Stimulated activated naive CD8-positive, alpha-beta T cell treated with anti-CD3 and anti-CD28 coated beads, Interleukin-15, Interleukin-2, amounts not matched to agents 100 ng/mL and 50 ng/mL, for 24 hours (primary cell): ENCODE data around the gene AQP12A.
"Not testable (repeated sequence)": the region's sequence is repeated elsewhere in the genome, so short reads cannot be mapped to it uniquely, and the experiment has no call there.

ENCODE experiments used
- H3K27ac Mint-ChIP-seq: one replicate; pipeline ENCODE4 v1.8.0; 2021; ENCODE audit warnings: mild to moderate bottlenecking, mixed read lengths
- H3K27me3 Mint-ChIP-seq: one replicate; pipeline ENCODE4 v1.8.0; 2021; ENCODE audit warnings: mixed read lengths
- H3K36me3 Mint-ChIP-seq: one replicate; pipeline ENCODE4 v1.8.0; 2021; ENCODE audit warnings: low read depth, mixed read lengths
- H3K4me1 Mint-ChIP-seq: one replicate; pipeline ENCODE4 v1.8.0; 2021; ENCODE audit warnings: low read depth, mixed read lengths
- H3K4me3 Mint-ChIP-seq: one replicate; pipeline ENCODE4 v1.8.0; 2021; ENCODE audit warnings: mild to moderate bottlenecking, mixed read lengths
- H3K9me3 Mint-ChIP-seq: one replicate; pipeline ENCODE4 v1.8.0; 2021; ENCODE audit warnings: mixed read lengths

The AQP12A gene

GRCh38 chr2:240691075-240691427 lies 615 bp upstream of the AQP12A start:
- H3K36me3 Mint-ChIP-seq, H3K4me3 Mint-ChIP-seq, H3K9me3 Mint-ChIP-seq, H3K4me1 Mint-ChIP-seq, H3K27ac Mint-ChIP-seq, H3K27me3 Mint-ChIP-seq: not testable (repeated sequence)

GRCh38 chr2:240692583-240693561 lies 1.2 kb downstream of the AQP12A start:
- H3K27ac Mint-ChIP-seq, H3K4me1 Mint-ChIP-seq, H3K4me3 Mint-ChIP-seq, H3K9me3 Mint-ChIP-seq, H3K27me3 Mint-ChIP-seq, H3K36me3 Mint-ChIP-seq: not testable (repeated sequence)

- H3K4me1 Mint-ChIP-seq, H3K4me3 Mint-ChIP-seq, H3K27ac Mint-ChIP-seq, H3K27me3 Mint-ChIP-seq, H3K36me3 Mint-ChIP-seq, H3K9me3 Mint-ChIP-seq: not testable (repeated sequence)
These were observed 2.6 kb downstream of the AQP12A start for GRCh38 chr2:240694304-240694703.

- not testable (repeated sequence) for H3K36me3 Mint-ChIP-seq, H3K27ac Mint-ChIP-seq, H3K4me1 Mint-ChIP-seq, H3K4me3 Mint-ChIP-seq, H3K9me3 Mint-ChIP-seq, H3K27me3 Mint-ChIP-seq
These were observed 3.9 kb downstream of the AQP12A start for GRCh38 chr2:240695593-240695992.

GRCh38 chr2:240696469-240696868 lies 4.8 kb downstream of the AQP12A start:
- H3K4me1 Mint-ChIP-seq, H3K27me3 Mint-ChIP-seq, H3K36me3 Mint-ChIP-seq, H3K9me3 Mint-ChIP-seq, H3K4me3 Mint-ChIP-seq, H3K27ac Mint-ChIP-seq: not testable (repeated sequence)

GRCh38 chr2:240698852-240699561 lies 7.3 kb downstream of the AQP12A start:
- not testable (repeated sequence) for H3K36me3 Mint-ChIP-seq, H3K4me3 Mint-ChIP-seq, H3K27me3 Mint-ChIP-seq, H3K4me1 Mint-ChIP-seq, H3K9me3 Mint-ChIP-seq, H3K27ac Mint-ChIP-seq

- H3K27me3 Mint-ChIP-seq, H3K9me3 Mint-ChIP-seq, H3K4me3 Mint-ChIP-seq, H3K4me1 Mint-ChIP-seq, H3K27ac Mint-ChIP-seq, H3K36me3 Mint-ChIP-seq: not testable (repeated sequence)
These were observed 8.2 kb downstream of the AQP12A start for GRCh38 chr2:240699835-240700234.

GRCh38 chr2:240700616-240701015 lies 8.9 kb downstream of the AQP12A start:
- H3K27ac Mint-ChIP-seq, H3K36me3 Mint-ChIP-seq, H3K9me3 Mint-ChIP-seq, H3K4me3 Mint-ChIP-seq: not testable (repeated sequence)
- H3K27me3 Mint-ChIP-seq: peaks cover 13% of the 10 kb centered on the region
- peaks cover 11% of the 10 kb centered on the region for H3K4me1 Mint-ChIP-seq

- Mint-ChIP-seq H3K27ac (no peak overlapping the region), H3K36me3 (no peaks in the 10 kb centered on the region), H3K9me3 (no peaks in the 10 kb centered on the region), H3K4me3 (no peak overlapping the region), H3K27me3 (peaks cover 13% of the 10 kb centered on the region), H3K4me1 (peaks cover 11% of the 10 kb centered on the region)
These were observed 9.5 kb downstream of the AQP12A start for GRCh38 chr2:240701091-240701735.

- no peak overlapping the region for H3K4me3 Mint-ChIP-seq
- H3K27ac Mint-ChIP-seq: no peak overlapping the region
These were observed 10.3 kb downstream of the AQP12A start for GRCh38 chr2:240701736-240702639.

GRCh38 chr2:240702640-240703011 lies 11.0 kb downstream of the AQP12A start:
- Mint-ChIP-seq H3K4me3 (no peak overlapping the region), H3K4me1 (peaks cover 11% of the 10 kb centered on the region), H3K9me3 (no peaks in the 10 kb centered on the region), H3K36me3 (no peaks in the 10 kb centered on the region), H3K27ac (no peak overlapping the region), H3K27me3 (peaks cover 16% of the 10 kb centered on the region)

More at GRCh38 chr2:240701736-240702639, 10.3 kb downstream of the AQP12A start:
- peaks cover 15% of the 10 kb centered on the region for H3K27me3 Mint-ChIP-seq
- H3K4me1 Mint-ChIP-seq: peaks cover 11% of the 10 kb centered on the region
- no peaks in the 10 kb centered on the region for H3K36me3 Mint-ChIP-seq
- H3K9me3 Mint-ChIP-seq: no peaks in the 10 kb centered on the region

GRCh38 chr2:240703417-240704341 lies 12.0 kb downstream of the AQP12A start:
- H3K36me3 Mint-ChIP-seq: no peaks in the 10 kb centered on the region
- H3K27ac Mint-ChIP-seq: no peak overlapping the region
- peaks cover 11% of the 10 kb centered on the region for H3K4me1 Mint-ChIP-seq
- no peaks in the 10 kb centered on the region for H3K9me3 Mint-ChIP-seq
- H3K4me3 Mint-ChIP-seq: no peak overlapping the region
- peaks cover 19% of the 10 kb centered on the region for H3K27me3 Mint-ChIP-seq

GRCh38 chr2:240704651-240705050 lies 13.0 kb downstream of the AQP12A start:
- Mint-ChIP-seq H3K9me3 (no peaks in the 10 kb centered on the region), H3K27ac (peak overlapping the region; percentile 13), H3K4me3 (peak overlapping the region; percentile 40), H3K27me3 (peaks cover 23% of the 10 kb centered on the region), H3K4me1 (peaks cover 11% of the 10 kb centered on the region), H3K36me3 (no peaks in the 10 kb centered on the region)
